Activated CD4-positive, alpha-beta T cell treated with anti-CD3 and anti-CD28 coated beads, Interleukin-2, amount 10 ng/mL, durations not matched to agents 24 days and 14 days (primary cell): ENCODE data around the gene NEO1. TPM values are rescaled to one million over a fixed set of nuclear protein-coding genes. Genes with fewer than 3 reads are reported as not detected.
"Not testable (repeated sequence)": the region's sequence is repeated elsewhere in the genome, so short reads cannot be mapped to it uniquely, and the experiment has no call there.

Experiments used
- DNase-seq: peaks from one replicate; pipeline ENCODE4 v3.0.0; 2022
- H3K27ac Mint-ChIP-seq: one replicate; pipeline ENCODE4 v1.8.0; 2022; ENCODE audit warnings: mild to moderate bottlenecking, mixed read lengths
- H3K27me3 Mint-ChIP-seq: one replicate; pipeline ENCODE4 v1.8.0; 2022; ENCODE audit warnings: mixed read lengths
- H3K36me3 Mint-ChIP-seq: one replicate; pipeline ENCODE4 v1.8.0; 2022; ENCODE audit warnings: low read depth, mild to moderate bottlenecking, mixed read lengths
- H3K4me1 Mint-ChIP-seq: one replicate; pipeline ENCODE4 v1.8.0; 2021; ENCODE audit warnings: mixed read lengths
- H3K4me3 Mint-ChIP-seq: one replicate; pipeline ENCODE4 v1.8.0; 2022; ENCODE audit warnings: mild to moderate bottlenecking, moderate library complexity, mixed read lengths
- H3K9me3 Mint-ChIP-seq: one replicate; pipeline ENCODE4 v1.8.0; 2021; ENCODE audit warnings: mixed read lengths
- intact Hi-C: fragments of 100-400 bp; cut with micrococcal nuclease; formaldehyde crosslinking; loops from one replicate; pipeline ENCODE4 v1.15.1; 2023
- total RNA-seq: library from RNA; stranded (reverse); gene quantifications from 2 replicates; pipeline ENCODE4 v1.2.3, GENCODE V29; 2022

The NEO1 gene
- total RNA-seq, 1 donor from 2014 or later: 5.8 TPM

- H3K4me3 Mint-ChIP-seq: no peak overlapping the region
- H3K27ac Mint-ChIP-seq: no peak overlapping the region
- no peak for DNase-seq
- H3K4me1 Mint-ChIP-seq: peaks cover 6% of the 10 kb centered on the region
- peaks cover 32% of the 10 kb centered on the region for H3K9me3 Mint-ChIP-seq
- no peaks in the 10 kb centered on the region for H3K27me3 Mint-ChIP-seq
- H3K36me3 Mint-ChIP-seq: peaks cover 7% of the 10 kb centered on the region
- intact Hi-C loops: no loop called here
Observed at GRCh38 chr15:73153024-73153423, 100.8 kb downstream of the NEO1 start.

GRCh38 chr15:73153447-73153846, 101.2 kb downstream of the NEO1 start:
- Mint-ChIP-seq H3K27me3 (no peaks in the 10 kb centered on the region), H3K4me3 (no peak overlapping the region), H3K36me3 (peaks cover 7% of the 10 kb centered on the region), H3K4me1 (peaks cover 6% of the 10 kb centered on the region), H3K9me3 (peaks cover 30% of the 10 kb centered on the region), H3K27ac (no peak overlapping the region)
- intact Hi-C loops: no loop called here
- DNase-seq: no peak

GRCh38 chr15:73156431-73157191, 104.3 kb downstream of the NEO1 start:
- peaks cover 6% of the 10 kb centered on the region for H3K4me1 Mint-ChIP-seq
- no peak for DNase-seq
- peaks cover 20% of the 10 kb centered on the region for H3K9me3 Mint-ChIP-seq
- H3K4me3 Mint-ChIP-seq: no peak overlapping the region
- intact Hi-C loops: no loop called here
- no peaks in the 10 kb centered on the region for H3K27me3 Mint-ChIP-seq
- H3K27ac Mint-ChIP-seq: no peak overlapping the region
- H3K36me3 Mint-ChIP-seq: peaks cover 5% of the 10 kb centered on the region

- H3K9me3 Mint-ChIP-seq: peaks cover 9% of the 10 kb centered on the region
- H3K36me3 Mint-ChIP-seq: peaks cover 4% of the 10 kb centered on the region
- peaks cover 3% of the 10 kb centered on the region for H3K27me3 Mint-ChIP-seq
- no peaks in the 10 kb centered on the region for H3K4me1 Mint-ChIP-seq
- H3K27ac Mint-ChIP-seq: no peak overlapping the region
- intact Hi-C loops: no loop called here
- no peak for DNase-seq
- no peak overlapping the region for H3K4me3 Mint-ChIP-seq
Observed at GRCh38 chr15:73161546-73161945, 109.3 kb downstream of the NEO1 start.

- no peak for DNase-seq
- Mint-ChIP-seq H3K36me3 (peaks cover 4% of the 10 kb centered on the region), H3K9me3 (peaks cover 6% of the 10 kb centered on the region), H3K4me1 (no peaks in the 10 kb centered on the region), H3K4me3 (no peak overlapping the region), H3K27me3 (peaks cover 3% of the 10 kb centered on the region), H3K27ac (no peak overlapping the region)
- intact Hi-C loops: no loop called here
Observed at GRCh38 chr15:73165435-73165834, 113.2 kb downstream of the NEO1 start.

- Mint-ChIP-seq H3K27ac (no peak overlapping the region), H3K27me3 (peaks cover 3% of the 10 kb centered on the region), H3K9me3 (peaks cover 6% of the 10 kb centered on the region), H3K4me1 (no peaks in the 10 kb centered on the region), H3K4me3 (no peak overlapping the region), H3K36me3 (peaks cover 4% of the 10 kb centered on the region)
- intact Hi-C loops: no loop called here
- DNase-seq: no peak
Observed at GRCh38 chr15:73165844-73166243, 113.6 kb downstream of the NEO1 start.

- H3K27ac Mint-ChIP-seq, intact Hi-C loops: not testable (repeated sequence)
Observed at GRCh38 chr15:73166711-73167110, 114.4 kb downstream of the NEO1 start.

GRCh38 chr15:73168487-73168886, 116.2 kb downstream of the NEO1 start:
- H3K36me3 Mint-ChIP-seq: peaks cover 4% of the 10 kb centered on the region
- H3K27ac Mint-ChIP-seq: no peak overlapping the region
- H3K27me3 Mint-ChIP-seq: peaks cover 1% of the 10 kb centered on the region
- no peak for DNase-seq
- H3K4me1 Mint-ChIP-seq: no peaks in the 10 kb centered on the region
- intact Hi-C loops: no loop called here
- no peak overlapping the region for H3K4me3 Mint-ChIP-seq
- H3K9me3 Mint-ChIP-seq: peaks cover 6% of the 10 kb centered on the region

More at GRCh38 chr15:73166711-73167110, 114.4 kb downstream of the NEO1 start:
- not testable (repeated sequence) for H3K27me3 Mint-ChIP-seq, H3K9me3 Mint-ChIP-seq, H3K36me3 Mint-ChIP-seq, H3K4me3 Mint-ChIP-seq, H3K4me1 Mint-ChIP-seq, DNase-seq

GRCh38 chr15:73171711-73172110, 119.4 kb downstream of the NEO1 start:
- Mint-ChIP-seq H3K4me3 (no peak overlapping the region), H3K36me3 (no peaks in the 10 kb centered on the region), H3K9me3 (no peaks in the 10 kb centered on the region), H3K4me1 (no peaks in the 10 kb centered on the region), H3K27me3 (peaks cover 3% of the 10 kb centered on the region), H3K27ac (no peak overlapping the region)
- intact Hi-C loops: no loop called here
- DNase-seq: no peak

- DNase-seq: no peak
- no peak overlapping the region for H3K4me3 Mint-ChIP-seq
- peaks cover 3% of the 10 kb centered on the region for H3K27me3 Mint-ChIP-seq
- H3K36me3 Mint-ChIP-seq: no peaks in the 10 kb centered on the region
- no peak overlapping the region for H3K27ac Mint-ChIP-seq
- H3K9me3 Mint-ChIP-seq: no peaks in the 10 kb centered on the region
- intact Hi-C loops: no loop called here
- no peaks in the 10 kb centered on the region for H3K4me1 Mint-ChIP-seq
Observed at GRCh38 chr15:73172508-73172907, 120.2 kb downstream of the NEO1 start.

- Mint-ChIP-seq H3K27me3 (peaks cover 3% of the 10 kb centered on the region), H3K4me1 (no peaks in the 10 kb centered on the region), H3K36me3 (no peaks in the 10 kb centered on the region), H3K27ac (no peak overlapping the region), H3K4me3 (no peak overlapping the region), H3K9me3 (no peaks in the 10 kb centered on the region)
- no peak for DNase-seq
- intact Hi-C loops: no loop called here
Observed at GRCh38 chr15:73174171-73174570, 121.9 kb downstream of the NEO1 start.

GRCh38 chr15:73175382-73175781, 123.1 kb downstream of the NEO1 start:
- Mint-ChIP-seq H3K27ac (no peak overlapping the region), H3K36me3 (no peaks in the 10 kb centered on the region), H3K27me3 (peaks cover 3% of the 10 kb centered on the region), H3K4me1 (no peaks in the 10 kb centered on the region), H3K4me3 (no peak overlapping the region), H3K9me3 (no peaks in the 10 kb centered on the region)
- DNase-seq: no peak
- intact Hi-C loops: no loop called here

- intact Hi-C loops: no loop called here
Observed at GRCh38 chr15:73176598-73176997, 124.3 kb downstream of the NEO1 start.

GRCh38 chr15:73183071-73183470, 130.8 kb downstream of the NEO1 start:
- DNase-seq: no peak
- H3K36me3 Mint-ChIP-seq: no peaks in the 10 kb centered on the region
- H3K4me1 Mint-ChIP-seq: no peaks in the 10 kb centered on the region
- no peak overlapping the region for H3K27ac Mint-ChIP-seq
- peaks cover 16% of the 10 kb centered on the region for H3K9me3 Mint-ChIP-seq
- no peak overlapping the region for H3K4me3 Mint-ChIP-seq
- intact Hi-C loops: no loop called here
- no peaks in the 10 kb centered on the region for H3K27me3 Mint-ChIP-seq

More at GRCh38 chr15:73176598-73176997, 124.3 kb downstream of the NEO1 start:
- Mint-ChIP-seq H3K27ac (no peak overlapping the region), H3K36me3 (no peaks in the 10 kb centered on the region), H3K27me3 (peaks cover 3% of the 10 kb centered on the region), H3K9me3 (peaks cover 4% of the 10 kb centered on the region), H3K4me1 (no peaks in the 10 kb centered on the region), H3K4me3 (no peak overlapping the region)
- no peak for DNase-seq

- Mint-ChIP-seq H3K4me3 (no peak overlapping the region), H3K36me3 (no peaks in the 10 kb centered on the region), H3K9me3 (no peaks in the 10 kb centered on the region), H3K27me3 (no peaks in the 10 kb centered on the region), H3K27ac (no peak overlapping the region), H3K4me1 (no peaks in the 10 kb centered on the region)
- DNase-seq: no peak
- intact Hi-C loops: no loop called here
Observed at GRCh38 chr15:73190189-73190601, 137.9 kb downstream of the NEO1 start.
